ENCODE measurements around the gene HDAC9. TPM values are rescaled to one million over a fixed set of nuclear protein-coding genes. Genes with fewer than 3 reads are reported as not detected.

HDAC9 gene
- total RNA-seq, 2 experiments from 2014 or later, result 1.5 to 3.0 TPM

- ChIA-PET CTCF (no interaction called here), POLR2A (no interaction called here)
- Mint-ChIP-seq H3K36me3 (ENCODE audit: low read depth) (no peaks in the 10 kb centered on the region), H3K27ac (no peak overlapping the region), H3K27me3 (no peaks in the 10 kb centered on the region), H3K9me3 (no peaks in the 10 kb centered on the region), H3K4me3 (no peak overlapping the region), H3K4me1 (ENCODE audit: low read depth) (no peaks in the 10 kb centered on the region)
- ATAC-seq (no peak), DNase-seq (no peak)
- intact Hi-C loops (cut with micrococcal nuclease), result no loop called here
- TF ChIP-seq CTCF (IDR thresholded peaks at IDR 0.05), result no peak
These were observed 506.3 kb downstream of the HDAC9 start for GRCh38 chr7:19001854-19002253.

GRCh38 chr7:19009241-19009935 lies 513.8 kb downstream of the HDAC9 start:
- H3K4me1 Mint-ChIP-seq (ENCODE audit: low read depth), result no peaks in the 10 kb centered on the region
- DNase-seq (no peak), ATAC-seq (no peak)
- TF ChIP-seq CTCF (IDR thresholded peaks at IDR 0.05), result no peak
- H3K27me3 Mint-ChIP-seq, result no peaks in the 10 kb centered on the region
- intact Hi-C loops (cut with micrococcal nuclease), result no loop called here
- peaks cover 8% of the 10 kb centered on the region for H3K9me3 Mint-ChIP-seq
- H3K27ac Mint-ChIP-seq, result no peak overlapping the region
- no peaks in the 10 kb centered on the region for H3K36me3 Mint-ChIP-seq (ENCODE audit: low read depth)
- ChIA-PET POLR2A (no interaction called here), CTCF (no interaction called here)
- H3K4me3 Mint-ChIP-seq, result no peak overlapping the region

- Mint-ChIP-seq H3K36me3 (ENCODE audit: low read depth) (no peaks in the 10 kb centered on the region), H3K27ac (no peak overlapping the region), H3K4me1 (ENCODE audit: low read depth) (no peaks in the 10 kb centered on the region), H3K27me3 (no peaks in the 10 kb centered on the region), H3K4me3 (no peak overlapping the region), H3K9me3 (peaks cover 8% of the 10 kb centered on the region)
- ATAC-seq, result no peak
- ChIA-PET POLR2A (no interaction called here), CTCF (no interaction called here)
- no peak for TF ChIP-seq CTCF (IDR thresholded peaks at IDR 0.05)
- intact Hi-C loops (cut with micrococcal nuclease), result no loop called here
- DNase-seq, result no peak
These were observed 514.4 kb downstream of the HDAC9 start for GRCh38 chr7:19009936-19010280.

DNA sequence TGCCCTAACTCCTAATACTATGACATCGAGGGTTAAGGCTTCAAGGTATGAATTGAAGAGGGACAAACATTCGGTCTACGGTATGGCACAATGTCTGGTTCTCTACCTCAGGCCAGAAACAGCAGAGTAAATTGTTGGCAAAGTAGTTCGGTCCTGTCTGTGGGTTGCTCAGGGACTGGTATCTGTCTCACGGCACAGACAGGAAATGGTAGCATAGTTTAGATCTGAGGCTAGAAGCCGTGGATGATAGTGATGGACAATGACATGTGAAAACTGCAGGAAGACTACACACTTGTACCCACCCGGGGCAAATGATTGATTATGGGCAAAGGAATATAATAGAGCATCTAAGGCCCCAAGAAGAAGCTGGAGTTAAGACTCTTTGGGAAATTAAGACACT lies 515.7 kb downstream of the HDAC9 start:
- ChIA-PET CTCF (no interaction called here), POLR2A (no interaction called here)
- Mint-ChIP-seq H3K4me3 (no peak overlapping the region), H3K9me3 (peaks cover 10% of the 10 kb centered on the region), H3K36me3 (ENCODE audit: low read depth) (no peaks in the 10 kb centered on the region), H3K4me1 (ENCODE audit: low read depth) (no peaks in the 10 kb centered on the region), H3K27me3 (no peaks in the 10 kb centered on the region), H3K27ac (no peak overlapping the region)
- TF ChIP-seq CTCF (IDR thresholded peaks at IDR 0.05), result no peak
- DNase-seq (no peak), ATAC-seq (no peak)
- intact Hi-C loops (cut with micrococcal nuclease), result no loop called here

- no peak for TF ChIP-seq CTCF (IDR thresholded peaks at IDR 0.05)
- no peak for ATAC-seq
- Mint-ChIP-seq H3K4me3 (no peak overlapping the region), H3K27ac (no peak overlapping the region), H3K9me3 (peaks cover 7% of the 10 kb centered on the region), H3K36me3 (ENCODE audit: low read depth) (no peaks in the 10 kb centered on the region), H3K27me3 (no peaks in the 10 kb centered on the region), H3K4me1 (ENCODE audit: low read depth) (no peaks in the 10 kb centered on the region)
- CTCF ChIA-PET, result no interaction called here
- POLR2A ChIA-PET, result no interaction called here
- intact Hi-C loops (cut with micrococcal nuclease), result no loop called here
- DNase-seq, result no peak
These were observed 519.5 kb downstream of the HDAC9 start for GRCh38 chr7:19015098-19015497.

Data from activated CD8-positive, alpha-beta T cell treated with anti-CD3 and anti-CD28 coated beads for 36 hours (primary cell).